RWPE2 (cell line): Measurements from ENCODE around the gene CROCC2.

Experiments used
- ATAC-seq: fragments of 200-7000 bp; cut with Tn5 transposase; 3 replicates; pipeline ENCODE4 v1.9.1; 2021; ENCODE audit warnings: low read depth
- DNase-seq: peaks from one replicate; pipeline ENCODE4 v3.0.0-alpha.2; 2020; ENCODE audit warnings: low spot score
- H3K27ac ChIP-seq: fragments of 450-650 bp; 2 replicates; pipeline ENCODE4 v1.5.1; 2017; ENCODE audit warnings: mild to moderate bottlenecking; ENCODE audit not compliant: poor library complexity, severe bottlenecking
- H3K27me3 ChIP-seq: fragments of 250-450 bp; sonication (Bioruptor Pico); 2 replicates; pipeline ENCODE4 v1.5.1; 2021; ENCODE audit warnings: mild to moderate bottlenecking, moderate library complexity; ENCODE audit not compliant: insufficient read depth, poor library complexity, severe bottlenecking
- H3K36me3 ChIP-seq: fragments of 250-450 bp; sonication (Bioruptor Pico); 2 replicates; pipeline ENCODE4 v1.5.1; 2020; ENCODE audit warnings: low read depth, mild to moderate bottlenecking, moderate library complexity
- H3K4me1 ChIP-seq: fragments of 250-450 bp; sonication (Bioruptor Pico); 2 replicates; pipeline ENCODE4 v1.5.1; 2021; ENCODE audit warnings: mild to moderate bottlenecking, moderate library complexity; ENCODE audit not compliant: insufficient read depth, poor library complexity, severe bottlenecking
- H3K4me3 ChIP-seq: fragments of 250-450 bp; sonication (Bioruptor Pico); 2 replicates; pipeline ENCODE4 v1.5.1; 2021; ENCODE audit warnings: mild to moderate bottlenecking, moderate library complexity; ENCODE audit not compliant: severe bottlenecking
- H3K9me3 ChIP-seq: fragments of 250-450 bp; sonication (Bioruptor Pico); 2 replicates; pipeline ENCODE4 v1.5.1; 2021; ENCODE audit warnings: mild to moderate bottlenecking, moderate library complexity; ENCODE audit not compliant: severe bottlenecking
- CTCF ChIP-seq: fragments of 450-650 bp; IDR thresholded peaks from one replicate; pipeline ENCODE4 v1.5.1; 2017; ENCODE audit warnings: mild to moderate bottlenecking, moderate library complexity; ENCODE audit not compliant: poor library complexity, severe bottlenecking

Gene CROCC2

GRCh38 chr2:240952496-240953246 is 46.5 kb downstream of the CROCC2 start:
- ATAC-seq (no peak), DNase-seq (no peak)
- H3K27me3 ChIP-seq, result no peaks in the 10 kb centered on the region
- no peak for TF ChIP-seq CTCF
- H3K27ac ChIP-seq, result no peak overlapping the region
- no peaks in the 10 kb centered on the region for H3K36me3 ChIP-seq
- no peaks in the 10 kb centered on the region for H3K4me1 ChIP-seq
- H3K4me3 ChIP-seq, result no peak overlapping the region
- no peaks in the 10 kb centered on the region for H3K9me3 ChIP-seq

- DNase-seq (no peak), ATAC-seq (no peak)
- no peaks in the 10 kb centered on the region for H3K9me3 ChIP-seq
- no peaks in the 10 kb centered on the region for H3K27me3 ChIP-seq
- H3K4me1 ChIP-seq, result no peaks in the 10 kb centered on the region
- no peak for TF ChIP-seq CTCF
- no peaks in the 10 kb centered on the region for H3K36me3 ChIP-seq
- no peak overlapping the region for H3K27ac ChIP-seq
- H3K4me3 ChIP-seq, result no peak overlapping the region
Measured at GRCh38 chr2:240953426-240954410, 47.6 kb downstream of the CROCC2 start.

- no peak overlapping the region for H3K4me3 ChIP-seq
- H3K4me1 ChIP-seq, result no peaks in the 10 kb centered on the region
- no peaks in the 10 kb centered on the region for H3K27me3 ChIP-seq
- no peak for TF ChIP-seq CTCF
- no peaks in the 10 kb centered on the region for H3K9me3 ChIP-seq
- no peak overlapping the region for H3K27ac ChIP-seq
- DNase-seq (no peak), ATAC-seq (no peak)
- H3K36me3 ChIP-seq, result no peaks in the 10 kb centered on the region
Measured at GRCh38 chr2:240954436-240955305, 48.5 kb downstream of the CROCC2 start.

- no peaks in the 10 kb centered on the region for H3K9me3 ChIP-seq
- ATAC-seq, result no peak
- H3K4me3 ChIP-seq, result no peak overlapping the region
- H3K36me3 ChIP-seq, result no peaks in the 10 kb centered on the region
- no peak overlapping the region for H3K27ac ChIP-seq
- no peaks in the 10 kb centered on the region for H3K4me1 ChIP-seq
- TF ChIP-seq CTCF, result no peak
- no peaks in the 10 kb centered on the region for H3K27me3 ChIP-seq
- DNase-seq, result no peak
Measured at GRCh38 chr2:240955306-240956170, 49.4 kb downstream of the CROCC2 start.
